K562 (cell line): ENCODE measurements around the gene STT3B. TPM values are rescaled to one million over a fixed set of nuclear protein-coding genes. Genes with fewer than 3 reads are reported as not detected.

Source experiments
- ATF7 ChIP-seq: fragments of 450-650 bp; IDR thresholded peaks from 2 replicates; pipeline ENCODE4 v1.7.1; 2014; ENCODE audit warnings: mild to moderate bottlenecking, moderate library complexity
- CBX3 ChIP-seq, 2 experiments: IDR thresholded peaks; 1 replicate in 1 of 2; 2 replicates in 1 of 2; pipeline ENCODE4 v1.6.1; 2012; ENCODE audit warnings: inconsistent platforms in 2 of 2, low read length in 2 of 2, borderline replicate concordance in 1 of 2, control low read depth in 1 of 2
- GABPB2 ChIP-seq: fragments of 250-450 bp; sonication (Bioruptor Pico); conservative IDR thresholded peaks from 2 replicates; pipeline ENCODE4 v1.5.1; 2021; ENCODE audit warnings: mild to moderate bottlenecking
- MCM2 ChIP-seq: fragments of 450-650 bp; IDR thresholded peaks from 2 replicates; pipeline ENCODE4 v1.6.1; 2017; ENCODE audit warnings: low read depth, mild to moderate bottlenecking
- MEIS2 ChIP-seq: fragments of 450-650 bp; IDR thresholded peaks from 2 replicates; pipeline ENCODE4 v1.6.1; 2014; ENCODE audit warnings: mild to moderate bottlenecking; ENCODE audit not compliant: partially characterized antibody
- NCOA4 ChIP-seq: fragments of 450-650 bp; IDR thresholded peaks from 2 replicates; pipeline ENCODE4 v1.6.1; 2018; ENCODE audit warnings: mild to moderate bottlenecking; ENCODE audit not compliant: partially characterized antibody
- NCOR1 ChIP-seq: fragments of 450-650 bp; IDR thresholded peaks from 2 replicates; pipeline ENCODE4 v1.6.1; 2016; ENCODE audit warnings: mild to moderate bottlenecking, moderate library complexity
- RBM34 ChIP-seq: fragments of 200-400 bp; formaldehyde crosslinking; IDR thresholded peaks from 2 replicates; pipeline ENCODE4 v1.6.1; 2018; ENCODE audit warnings: low read length, borderline replicate concordance; ENCODE audit not compliant: insufficient read depth
- RNF219 ChIP-seq: fragments of 250-450 bp; sonication (Bioruptor Pico); IDR thresholded peaks from 2 replicates; pipeline ENCODE4 v1.5.0; 2022; ENCODE audit warnings: mild to moderate bottlenecking
- SMARCB1 ChIP-seq: IDR thresholded peaks from 2 replicates; pipeline ENCODE4 v1.6.1; 2011; ENCODE audit warnings: improper control_type of control experiment, low read depth; ENCODE audit not compliant: insufficient read length
- STAG1 ChIP-seq: sonication (generic); formaldehyde crosslinking; IDR thresholded peaks from 2 replicates; pipeline ENCODE4 v1.5.0; 2020; ENCODE audit warnings: missing genetic modification reagents, borderline replicate concordance
- TEAD4 ChIP-seq, 2 experiments: sonication (generic) in 1 of 2; formaldehyde crosslinking in 1 of 2; IDR thresholded peaks; 2 replicates each; pipeline versions ENCODE4 v1.6.1 to v1.8.0; 2012 to 2022; ENCODE audit warnings: borderline replicate concordance in 1 of 2, inconsistent platforms in 1 of 2, low read length in 1 of 2, mild to moderate bottlenecking in 1 of 2, missing genetic modification reagents in 1 of 2
- ZNF12 ChIP-seq: sonication (generic); formaldehyde crosslinking; IDR thresholded peaks from 2 replicates; pipeline ENCODE4 v1.4.0; 2020; ENCODE audit warnings: mild to moderate bottlenecking, missing genetic modification reagents
- ZNF324 ChIP-seq: fragments of 250-450 bp; sonication (Bioruptor Pico); IDR thresholded peaks from 2 replicates; pipeline ENCODE4 v1.4.0; 2020; ENCODE audit warnings: mild to moderate bottlenecking
- ZNF384 ChIP-seq: IDR thresholded peaks from 2 replicates; pipeline ENCODE4 v1.6.1; 2012; ENCODE audit warnings: low read depth, low read length, improper control_type of control experiment
- ZNF436 ChIP-seq: fragments of 250-450, 450-650 bp; sonication (Bioruptor Pico); formaldehyde crosslinking; IDR thresholded peaks from 2 replicates; pipeline ENCODE4 v1.7.0; 2020; ENCODE audit warnings: mild to moderate bottlenecking
- ZNF57 ChIP-seq: fragments of 450-650 bp; formaldehyde crosslinking; IDR thresholded peaks from 2 replicates; pipeline ENCODE4 v1.4.0; 2020; ENCODE audit warnings: mild to moderate bottlenecking, moderate library complexity
- polyA plus RNA-seq, 8 experiments: library from polyadenylated mRNA; depleted of rRNA in 4 of 8; stranded (reverse) in 5 of 8; unstranded in 3 of 8; fragments of >200 nt; fragmentation: Nextera tagmentation in 2 of 8; fragmentation: Illumina TruSeq in 1 of 8; extraction: Ambion mirVana in 2 of 8; extraction: Trizol in 1 of 8; gene quantifications; 2 replicates each; pipeline versions ENCODE4 v1.2.1 to v1.2.3, GENCODE V29; 2011 to 2014; ENCODE audit warnings: inconsistent platforms in 1 of 8, missing spikeins in 1 of 8
- total RNA-seq, 7 experiments: library from RNA; depleted of rRNA in 6 of 7; stranded (reverse); fragments of >200 nt in 6 of 7; fragmentation: Illumina TruSeq in 2 of 7; extraction: Trizol in 2 of 7; gene quantifications; 2 replicates each; pipeline versions ENCODE4 v1.2.1 to v1.2.3, GENCODE V29; 2011 to 2021; ENCODE audit warnings: low replicate concordance in 1 of 7
- TF ChIP-seq, protein P1 (sequence below), 2 experiments: IDR thresholded peaks; 2 replicates each; pipeline ENCODE4 v1.6.1; 2011; ENCODE audit warnings: borderline replicate concordance in 1 of 2, control low read depth in 1 of 2, low read depth in 1 of 2, low read length in 1 of 2, mild to moderate bottlenecking in 1 of 2, mixed read lengths in 1 of 2, moderate library complexity in 1 of 2; ENCODE audit not compliant: insufficient read depth in 1 of 2, insufficient read length in 1 of 2, poor library complexity in 1 of 2, severe bottlenecking in 1 of 2; ENCODE audit errors: extremely low read depth in 1 of 2
- TF ChIP-seq, protein P2 (sequence below): fragments of 250-450 bp; sonication (Bioruptor Pico); IDR thresholded peaks from 2 replicates; pipeline ENCODE4 v1.8.0; 2022; ENCODE audit warnings: moderate library complexity, mild to moderate bottlenecking, inconsistent platforms
- TF ChIP-seq, protein P3 (sequence below): sonication (generic); formaldehyde crosslinking; IDR thresholded peaks from 2 replicates; pipeline ENCODE4 v1.8.0; 2023; ENCODE audit warnings: missing genetic modification reagents, mild to moderate bottlenecking, borderline replicate concordance

The STT3B gene
- total and polyA plus RNA-seq, 9 of the 15 experiments (the other 6 are each of a cell fraction or from before 2014, with no cell fraction given) = 22.4 to 147 (median 100) TPM

DNA sequence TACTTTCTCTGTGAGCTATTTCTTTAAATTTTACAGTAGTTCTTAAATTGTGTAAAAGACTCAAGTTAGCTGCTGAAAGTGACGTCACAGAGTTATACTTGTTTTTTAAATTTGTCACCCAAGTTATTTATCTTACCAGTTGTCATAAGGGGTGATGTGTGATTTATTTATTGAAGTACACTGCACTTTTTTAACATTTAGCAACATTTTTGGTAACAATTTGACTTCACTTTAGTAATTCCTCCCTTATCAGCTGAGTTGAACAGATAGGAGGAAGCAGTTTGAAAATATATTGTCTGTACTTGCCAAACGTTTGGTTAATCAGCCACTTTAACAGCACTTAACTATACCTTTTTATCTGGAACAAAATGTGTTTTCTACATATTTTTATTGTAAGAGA is 3.8 kb downstream of the STT3B start (continued):
- TF ChIP-seq ZNF12 (CRISPR knock-in tag) (no peak), GABPB2 (CRISPR knock-in tag) (no peak), TEAD4 (IDR thresholded peaks at IDR 0.05; ENCODE audit: low read length) (no peak), TEAD4 (CRISPR knock-in tag; IDR thresholded peaks at IDR 0.05; ENCODE audit: borderline replicate concordance) (no peak), NCOA4 (no peak), MCM2 (no peak), ZNF57 (CRISPR knock-in tag) (no peak), ZNF436 (CRISPR knock-in tag) (no peak), RBM34 (no peak), MEIS2 (peak; percentile 54), STAG1 (CRISPR knock-in tag) (no peak), ZNF324 (CRISPR knock-in tag) (no peak), ATF7 (peak; percentile 71; the same call in 1 of the 2 replicates), RNF219 (no peak), SMARCB1 (peak; percentile 45), ZNF384 (no peak), NCOR1 (no peak), CBX3 (IDR thresholded peaks at IDR 0.05; ENCODE audit: borderline replicate concordance in 1 of 2, low read length in 2 of 2) (no peak)
- TF ChIP-seq, protein P1, sequence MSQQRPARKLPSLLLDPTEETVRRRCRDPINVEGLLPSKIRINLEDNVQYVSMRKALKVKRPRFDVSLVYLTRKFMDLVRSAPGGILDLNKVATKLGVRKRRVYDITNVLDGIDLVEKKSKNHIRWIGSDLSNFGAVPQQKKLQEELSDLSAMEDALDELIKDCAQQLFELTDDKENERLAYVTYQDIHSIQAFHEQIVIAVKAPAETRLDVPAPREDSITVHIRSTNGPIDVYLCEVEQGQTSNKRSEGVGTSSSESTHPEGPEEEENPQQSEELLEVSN (IDR thresholded peaks at IDR 0.05; ENCODE audit: borderline replicate concordance in 1 of 2, extremely low read depth in 1 of 2, insufficient read depth in 1 of 2, insufficient read length in 1 of 2, low read depth in 1 of 2, low read length in 1 of 2, poor library complexity in 1 of 2, severe bottlenecking in 1 of 2) = no peak
- TF ChIP-seq, protein P2, sequence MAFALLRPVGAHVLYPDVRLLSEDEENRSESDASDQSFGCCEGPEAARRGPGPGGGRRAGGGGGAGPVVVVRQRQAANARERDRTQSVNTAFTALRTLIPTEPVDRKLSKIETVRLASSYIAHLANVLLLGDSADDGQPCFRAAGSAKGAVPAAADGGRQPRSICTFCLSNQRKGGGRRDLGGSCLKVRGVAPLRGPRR = no peak
- TF ChIP-seq, protein P3, sequence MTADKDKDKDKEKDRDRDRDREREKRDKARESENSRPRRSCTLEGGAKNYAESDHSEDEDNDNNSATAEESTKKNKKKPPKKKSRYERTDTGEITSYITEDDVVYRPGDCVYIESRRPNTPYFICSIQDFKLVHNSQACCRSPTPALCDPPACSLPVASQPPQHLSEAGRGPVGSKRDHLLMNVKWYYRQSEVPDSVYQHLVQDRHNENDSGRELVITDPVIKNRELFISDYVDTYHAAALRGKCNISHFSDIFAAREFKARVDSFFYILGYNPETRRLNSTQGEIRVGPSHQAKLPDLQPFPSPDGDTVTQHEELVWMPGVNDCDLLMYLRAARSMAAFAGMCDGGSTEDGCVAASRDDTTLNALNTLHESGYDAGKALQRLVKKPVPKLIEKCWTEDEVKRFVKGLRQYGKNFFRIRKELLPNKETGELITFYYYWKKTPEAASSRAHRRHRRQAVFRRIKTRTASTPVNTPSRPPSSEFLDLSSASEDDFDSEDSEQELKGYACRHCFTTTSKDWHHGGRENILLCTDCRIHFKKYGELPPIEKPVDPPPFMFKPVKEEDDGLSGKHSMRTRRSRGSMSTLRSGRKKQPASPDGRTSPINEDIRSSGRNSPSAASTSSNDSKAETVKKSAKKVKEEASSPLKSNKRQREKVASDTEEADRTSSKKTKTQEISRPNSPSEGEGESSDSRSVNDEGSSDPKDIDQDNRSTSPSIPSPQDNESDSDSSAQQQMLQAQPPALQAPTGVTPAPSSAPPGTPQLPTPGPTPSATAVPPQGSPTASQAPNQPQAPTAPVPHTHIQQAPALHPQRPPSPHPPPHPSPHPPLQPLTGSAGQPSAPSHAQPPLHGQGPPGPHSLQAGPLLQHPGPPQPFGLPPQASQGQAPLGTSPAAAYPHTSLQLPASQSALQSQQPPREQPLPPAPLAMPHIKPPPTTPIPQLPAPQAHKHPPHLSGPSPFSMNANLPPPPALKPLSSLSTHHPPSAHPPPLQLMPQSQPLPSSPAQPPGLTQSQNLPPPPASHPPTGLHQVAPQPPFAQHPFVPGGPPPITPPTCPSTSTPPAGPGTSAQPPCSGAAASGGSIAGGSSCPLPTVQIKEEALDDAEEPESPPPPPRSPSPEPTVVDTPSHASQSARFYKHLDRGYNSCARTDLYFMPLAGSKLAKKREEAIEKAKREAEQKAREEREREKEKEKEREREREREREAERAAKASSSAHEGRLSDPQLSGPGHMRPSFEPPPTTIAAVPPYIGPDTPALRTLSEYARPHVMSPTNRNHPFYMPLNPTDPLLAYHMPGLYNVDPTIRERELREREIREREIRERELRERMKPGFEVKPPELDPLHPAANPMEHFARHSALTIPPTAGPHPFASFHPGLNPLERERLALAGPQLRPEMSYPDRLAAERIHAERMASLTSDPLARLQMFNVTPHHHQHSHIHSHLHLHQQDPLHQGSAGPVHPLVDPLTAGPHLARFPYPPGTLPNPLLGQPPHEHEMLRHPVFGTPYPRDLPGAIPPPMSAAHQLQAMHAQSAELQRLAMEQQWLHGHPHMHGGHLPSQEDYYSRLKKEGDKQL (CRISPR knock-in tag) = no peak
